H9 (cell line): ENCODE measurements around the gene TMEM176B. TPM values are rescaled to one million over a fixed set of nuclear protein-coding genes. Genes with fewer than 3 reads are reported as not detected.

ENCODE experiments used
- DNase-seq: peaks from one replicate; pipeline ENCODE4 v3.0.0-alpha.2; 2017
- H2AFZ ChIP-seq: one replicate; pipeline ENCODE4 v1.6.1; 2013; ENCODE audit warnings: mild to moderate bottlenecking, low read length, control low read depth, moderate library complexity
- H2AK5ac ChIP-seq: 2 replicates; pipeline ENCODE4 v1.6.1; 2013; ENCODE audit warnings: low read length, control low read depth, mixed read lengths; ENCODE audit not compliant: insufficient read length
- H2BK120ac ChIP-seq: one replicate; pipeline ENCODE4 v1.6.1; 2013; ENCODE audit warnings: low read depth, mild to moderate bottlenecking, low read length, control low read depth, inconsistent platforms; ENCODE audit not compliant: poor library complexity, severe bottlenecking
- H2BK12ac ChIP-seq: 2 replicates; pipeline ENCODE4 v1.6.1; 2013; ENCODE audit warnings: low read length, control low read depth, mixed read lengths, low read depth; ENCODE audit not compliant: insufficient read length
- H2BK15ac ChIP-seq: 2 replicates; pipeline ENCODE4 v1.6.1; 2013; ENCODE audit warnings: low read depth, low read length, control low read depth
- H2BK20ac ChIP-seq: one replicate; pipeline ENCODE4 v1.6.1; 2013; ENCODE audit warnings: low read depth, mild to moderate bottlenecking, low read length, control low read depth, inconsistent platforms; ENCODE audit not compliant: poor library complexity, severe bottlenecking
- H2BK5ac ChIP-seq: 2 replicates; pipeline ENCODE4 v1.6.1; 2013; ENCODE audit warnings: low read length, control low read depth, mixed read lengths; ENCODE audit not compliant: insufficient read length
- H3K14ac ChIP-seq: 2 replicates; pipeline ENCODE4 v1.6.1; 2013; ENCODE audit warnings: low read length, control low read depth; ENCODE audit not compliant: insufficient read depth
- H3K18ac ChIP-seq: 2 replicates; pipeline ENCODE4 v1.6.1; 2013; ENCODE audit warnings: low read depth, mild to moderate bottlenecking, mixed read lengths, low read length, control low read depth; ENCODE audit not compliant: insufficient read length
- H3K23ac ChIP-seq: 2 replicates; pipeline ENCODE4 v1.6.1; 2013; ENCODE audit warnings: low read length, control low read depth, mixed read lengths, low read depth; ENCODE audit not compliant: insufficient read length
- H3K23me2 ChIP-seq: 2 replicates; pipeline ENCODE4 v1.6.1; 2013; ENCODE audit warnings: low read depth, mild to moderate bottlenecking, mixed read lengths, low read length, control low read depth; ENCODE audit not compliant: insufficient read length, poor library complexity, severe bottlenecking
- H3K27ac ChIP-seq: 2 replicates; pipeline ENCODE4 v1.5.1; 2013; ENCODE audit warnings: low read length, control low read depth, mixed read lengths, low read depth; ENCODE audit not compliant: insufficient read length
- H3K27me3 ChIP-seq: 2 replicates; pipeline ENCODE4 v1.6.1; 2013; ENCODE audit warnings: low read length, control low read depth, inconsistent platforms; ENCODE audit not compliant: insufficient read depth
- H3K4ac ChIP-seq: 2 replicates; pipeline ENCODE4 v1.6.1; 2013; ENCODE audit warnings: low read depth, mild to moderate bottlenecking, control low read depth, inconsistent platforms, low read length, moderate library complexity
- H3K4me1 ChIP-seq: 2 replicates; pipeline ENCODE4 v1.6.1; 2013; ENCODE audit warnings: low read length, control low read depth, inconsistent platforms; ENCODE audit not compliant: insufficient read depth
- H3K4me2 ChIP-seq: 2 replicates; pipeline ENCODE4 v1.6.1; 2013; ENCODE audit warnings: low read length, control low read depth, mixed read lengths; ENCODE audit not compliant: insufficient read length, insufficient read depth
- H3K56ac ChIP-seq: 2 replicates; pipeline ENCODE4 v1.6.1; 2013; ENCODE audit warnings: low read depth, mild to moderate bottlenecking, mixed read lengths, low read length, control low read depth; ENCODE audit not compliant: insufficient read length
- H3K79me1 ChIP-seq: 2 replicates; pipeline ENCODE4 v1.6.1; 2013; ENCODE audit warnings: low read depth, mild to moderate bottlenecking, moderate library complexity, low read length, control low read depth, inconsistent platforms; ENCODE audit not compliant: insufficient read depth, poor library complexity, severe bottlenecking
- H3K79me2 ChIP-seq: 2 replicates; pipeline ENCODE4 v1.6.1; 2013; ENCODE audit warnings: low read length, control low read depth, inconsistent platforms; ENCODE audit not compliant: insufficient read depth
- H3K9ac ChIP-seq: 2 replicates; pipeline ENCODE4 v1.6.1; 2013; ENCODE audit warnings: low read length, control low read depth, mixed read lengths; ENCODE audit not compliant: insufficient read length; ENCODE audit errors: extremely low read depth
- H3K9me3 ChIP-seq: one replicate; pipeline ENCODE4 v1.6.1; 2013; ENCODE audit warnings: low read depth, low read length, inconsistent platforms; ENCODE audit not compliant: control insufficient read depth
- H3T11ph ChIP-seq: one replicate; pipeline ENCODE4 v1.6.1; 2013; ENCODE audit warnings: mild to moderate bottlenecking, low read length, control low read depth, inconsistent platforms
- H4K20me1 ChIP-seq: one replicate; pipeline ENCODE4 v1.6.1; 2013; ENCODE audit not compliant: control insufficient read depth, insufficient read length, insufficient read depth
- H4K5ac ChIP-seq: 2 replicates; pipeline ENCODE4 v1.6.1; 2013; ENCODE audit warnings: low read depth, mild to moderate bottlenecking, mixed read lengths, low read length, control low read depth; ENCODE audit not compliant: insufficient read length
- H4K8ac ChIP-seq: replicated peaks from 2 replicates; pipeline ENCODE4 v1.6.1; 2013; ENCODE audit warnings: low read length, control low read depth, mixed read lengths, low read depth; ENCODE audit not compliant: insufficient read length
- H4K91ac ChIP-seq: 2 replicates; pipeline ENCODE4 v1.6.1; 2013; ENCODE audit warnings: low read depth, mild to moderate bottlenecking, moderate library complexity, mixed read lengths, low read length, control low read depth; ENCODE audit not compliant: insufficient read length
- H3K27ac Mint-ChIP-seq, 3 experiments: 2 replicates in 2 of 3; 3 replicates in 1 of 3; pipeline ENCODE4 v1.8.0; 2020 to 2021; ENCODE audit warnings: mixed read lengths in 3 of 3, mild to moderate bottlenecking in 1 of 3, moderate library complexity in 1 of 3
- H3K27me3 Mint-ChIP-seq: 2 replicates; pipeline ENCODE4 v1.8.0; 2021; ENCODE audit warnings: low read depth, mild to moderate bottlenecking, moderate library complexity, mixed read lengths
- H3K36me3 Mint-ChIP-seq, 3 experiments: 2 replicates in 2 of 3; 3 replicates in 1 of 3; pipeline ENCODE4 v1.8.0; 2020 to 2021; ENCODE audit warnings: low read depth in 3 of 3, mixed read lengths in 3 of 3; ENCODE audit not compliant: insufficient read depth in 1 of 3
- H3K4me1 Mint-ChIP-seq, 2 experiments: 2 replicates each; pipeline ENCODE4 v1.8.0; 2020; ENCODE audit warnings: mixed read lengths in 2 of 2
- H3K4me3 Mint-ChIP-seq, 2 experiments: 2 replicates in 1 of 2; 3 replicates in 1 of 2; pipeline ENCODE4 v1.8.0; 2020 to 2021; ENCODE audit warnings: mild to moderate bottlenecking in 2 of 2, mixed read lengths in 2 of 2, moderate library complexity in 1 of 2
- H3K9me3 Mint-ChIP-seq, 2 experiments: 2 replicates in 1 of 2; 3 replicates in 1 of 2; pipeline ENCODE4 v1.8.0; 2020; ENCODE audit warnings: mild to moderate bottlenecking in 2 of 2, mixed read lengths in 2 of 2, moderate library complexity in 1 of 2
- WGBS: extraction: QIAGEN DNeasy Blood & Tissue Kit; methylation state at CpG from one replicate; pipeline ENCODE4 v1.1.7; 2013; ENCODE audit warnings: missing lambda C conversion rate, low lambda C conversion rate, mixed read lengths; ENCODE audit not compliant: insufficient read length; ENCODE audit errors: extremely low coverage; 5-methylcytosine and 5-hydroxymethylcytosine counted together
- total RNA-seq: library from RNA; stranded (reverse); gene quantifications from 2 replicates; pipeline ENCODE4 v1.2.1, GENCODE V29; 2021
- TF ChIP-seq, protein P1 (sequence below): fragments of 200-600 bp; sonication (generic); conservative IDR thresholded peaks from 3 replicates; pipeline ENCODE4 v1.8.0; 2021; ENCODE audit warnings: antibody characterized with exemption, mild to moderate bottlenecking

TMEM176B gene
- total RNA-seq, 1 experiment from 2014 or later = 0.85 TPM

DNA sequence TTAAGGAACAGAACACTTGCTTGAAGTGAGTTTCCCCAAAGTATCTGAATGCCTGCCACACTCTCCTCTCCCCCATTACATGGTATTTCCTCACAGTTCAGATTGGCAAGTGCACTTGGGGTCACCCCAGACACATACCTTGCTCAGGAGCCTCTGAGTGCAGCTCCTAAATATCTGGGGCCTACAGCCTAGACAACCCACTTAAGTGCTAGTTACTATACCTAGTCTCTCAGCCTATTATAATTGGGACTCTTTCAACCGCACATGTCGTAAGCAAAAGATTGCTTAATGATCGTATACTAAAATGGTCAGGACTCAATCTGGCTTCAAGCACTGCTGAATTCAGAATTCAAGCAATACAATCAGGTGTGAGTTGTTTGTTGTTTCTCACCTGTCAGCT lies 19.9 kb downstream of the TMEM176B start:
- H4K8ac ChIP-seq = no peak overlapping the region
- Mint-ChIP-seq H3K4me1 (no peaks in the 10 kb centered on the region), H3K9me3 (no peaks in the 10 kb centered on the region), H3K27me3 (peaks cover 53% of the 10 kb centered on the region), H3K4me3 (no peak overlapping the region), H3K36me3 (no peaks in the 10 kb centered on the region; a peak in 1 of 7 replicates), H3K27ac (no peak overlapping the region)
- H3K4ac ChIP-seq = no peak overlapping the region
- WGBS = no CpG with 5 or more reads among the region's 3 CpGs
- H3K4me2 ChIP-seq = no peak overlapping the region
- no peaks in the 10 kb centered on the region for H3K23me2 ChIP-seq
- H3K4me1 ChIP-seq = no peaks in the 10 kb centered on the region
- no peak overlapping the region for H2AFZ ChIP-seq
- no peaks in the 10 kb centered on the region for H3K79me2 ChIP-seq
- H2AK5ac ChIP-seq = no peak overlapping the region
- TF ChIP-seq, protein P1, sequence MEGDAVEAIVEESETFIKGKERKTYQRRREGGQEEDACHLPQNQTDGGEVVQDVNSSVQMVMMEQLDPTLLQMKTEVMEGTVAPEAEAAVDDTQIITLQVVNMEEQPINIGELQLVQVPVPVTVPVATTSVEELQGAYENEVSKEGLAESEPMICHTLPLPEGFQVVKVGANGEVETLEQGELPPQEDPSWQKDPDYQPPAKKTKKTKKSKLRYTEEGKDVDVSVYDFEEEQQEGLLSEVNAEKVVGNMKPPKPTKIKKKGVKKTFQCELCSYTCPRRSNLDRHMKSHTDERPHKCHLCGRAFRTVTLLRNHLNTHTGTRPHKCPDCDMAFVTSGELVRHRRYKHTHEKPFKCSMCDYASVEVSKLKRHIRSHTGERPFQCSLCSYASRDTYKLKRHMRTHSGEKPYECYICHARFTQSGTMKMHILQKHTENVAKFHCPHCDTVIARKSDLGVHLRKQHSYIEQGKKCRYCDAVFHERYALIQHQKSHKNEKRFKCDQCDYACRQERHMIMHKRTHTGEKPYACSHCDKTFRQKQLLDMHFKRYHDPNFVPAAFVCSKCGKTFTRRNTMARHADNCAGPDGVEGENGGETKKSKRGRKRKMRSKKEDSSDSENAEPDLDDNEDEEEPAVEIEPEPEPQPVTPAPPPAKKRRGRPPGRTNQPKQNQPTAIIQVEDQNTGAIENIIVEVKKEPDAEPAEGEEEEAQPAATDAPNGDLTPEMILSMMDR = no peak
- no peaks in the 10 kb centered on the region for H3K9me3 ChIP-seq
- no peak overlapping the region for H3K9ac ChIP-seq
- H3K27ac ChIP-seq = no peak overlapping the region
- no peak overlapping the region for H3K14ac ChIP-seq
- no peak for DNase-seq
- H2BK15ac ChIP-seq = no peak overlapping the region
- H3K56ac ChIP-seq = no peak overlapping the region
- H2BK5ac ChIP-seq = no peak overlapping the region
- no peak overlapping the region for H4K5ac ChIP-seq
- no peak overlapping the region for H2BK12ac ChIP-seq
- no peak overlapping the region for H3K23ac ChIP-seq
- no peaks in the 10 kb centered on the region for H4K20me1 ChIP-seq
- H3K79me1 ChIP-seq = no peaks in the 10 kb centered on the region
- H4K91ac ChIP-seq = no peak overlapping the region
- H3K27me3 ChIP-seq = no peaks in the 10 kb centered on the region
- no peak overlapping the region for H3K18ac ChIP-seq
- no peak overlapping the region for H2BK20ac ChIP-seq
- H3T11ph ChIP-seq = no peak overlapping the region
- no peak overlapping the region for H2BK120ac ChIP-seq
